Measurements from ENCODE around the gene FEN1. TPM values are rescaled to one million over a fixed set of nuclear protein-coding genes. Genes with fewer than 3 reads are reported as not detected.

FEN1 gene
- total and polyA plus RNA-seq, 2 of the 13 experiments (the other 11 are each of a cell fraction or from before 2014, with no cell fraction given) = 12.4 to 102 TPM

GRCh38 chr11:61783717-61784505 lies 8.8 kb upstream of the FEN1 start (continued):
- TF ChIP-seq ZNF790 (CRISPR knock-in tag; IDR thresholded peaks at IDR 0.05; ENCODE audit: borderline replicate concordance) (no peak), PRPF4 (IDR thresholded peaks at IDR 0.05; ENCODE audit: low read depth, low read length, poor library complexity, severe bottlenecking) (no peak), ZNF574 (CRISPR knock-in tag; IDR thresholded peaks at IDR 0.05) (no peak)

- Histone ChIP-seq H3K9ac (ENCODE audit: insufficient read depth, low read depth, low read length) (no peak overlapping the region), H3K4me1 (ENCODE audit: insufficient read depth, low read length) (peaks cover 6% of the 10 kb centered on the region; the same call in 1 of the 2 replicates), H2AFZ (ENCODE audit: low read length) (no peak overlapping the region), H3K4me2 (ENCODE audit: low read depth, low read length) (no peak overlapping the region), H3K79me2 (ENCODE audit: insufficient read depth, low read length) (no peaks in the 10 kb centered on the region), H3K27me3 (ENCODE audit: control insufficient read depth in 1 of 2, insufficient read depth in 2 of 2, low read length in 2 of 2) (no peaks in the 10 kb centered on the region), H4K20me1 (ENCODE audit: insufficient read depth, low read length) (no peaks in the 10 kb centered on the region), H3K27ac (ENCODE audit: extremely low read length, insufficient read depth, low read length) (no peak overlapping the region), H3K36me3 (replicated peaks in 1 of 2; ENCODE audit: control insufficient read depth in 1 of 2, insufficient read depth in 2 of 2, low read length in 2 of 2) (peaks cover 28 to 82% of the 10 kb centered on the region in 2 experiments), H3K4me3 (replicated peaks in 1 of 3; ENCODE audit: insufficient read depth in 1 of 3, low read depth in 2 of 3, low read length in 3 of 3) (no peak overlapping the region), H3K9me3 (ENCODE audit: low read length) (no peaks in the 10 kb centered on the region)
- TF ChIP-seq POLR2G (IDR thresholded peaks at IDR 0.05; ENCODE audit: low read depth, low read length) (0 out of 2 replicates have a peak, but pooled peaks have one; percentile 7), ZNF709 (CRISPR knock-in tag; IDR thresholded peaks at IDR 0.05) (no peak)
- CTCF ChIA-PET (ENCODE audit: low intra/inter-chr PET ratio, low total read pairs) = no interaction called here
- POLR2A ChIA-PET = interaction anchor here (1.2 to 1.8 kb wide), 4 partner anchors 15 to 324 kb away, joined by 3 to 5 read pairs (median 4); no protein-coding TSS in a partner anchor
- DNase-seq (ENCODE audit: low spot score) (no peak), FAIRE-seq (no peak), ATAC-seq (no peak)
- BruUV-seq (replicated peaks) = no TSS peak
- 98% methylated on average over 7 of the region's 7 CpGs for WGBS (ENCODE audit: low lambda C conversion rate)
- in situ Hi-C loops (cut with HindIII; ENCODE audit: extremely low pct_ligation_motif_present, low pct_unique_long_range_greater_than_20kb) (loop anchor here (5.0 kb wide), 1 partner anchor 37 kb away; no protein-coding TSS in a partner anchor), intact Hi-C loops (cut with micrococcal nuclease; ENCODE audit: unreplicated experiment) (no loop called here)
Observed at GRCh38 chr11:61784506-61784805, 8.3 kb upstream of the FEN1 start.
